Right forelimb (tissue), 1 donor: ENCODE data around the gene RALGAPA1.
"Not testable (repeated sequence)": the region's sequence is repeated elsewhere in the genome, so short reads cannot be mapped to it uniquely, and the experiment has no call there.

Experiments used
- DNase-seq: peaks from one replicate; pipeline ENCODE4 v3.0.0-alpha.2; 2018

The RALGAPA1 gene

DNA sequence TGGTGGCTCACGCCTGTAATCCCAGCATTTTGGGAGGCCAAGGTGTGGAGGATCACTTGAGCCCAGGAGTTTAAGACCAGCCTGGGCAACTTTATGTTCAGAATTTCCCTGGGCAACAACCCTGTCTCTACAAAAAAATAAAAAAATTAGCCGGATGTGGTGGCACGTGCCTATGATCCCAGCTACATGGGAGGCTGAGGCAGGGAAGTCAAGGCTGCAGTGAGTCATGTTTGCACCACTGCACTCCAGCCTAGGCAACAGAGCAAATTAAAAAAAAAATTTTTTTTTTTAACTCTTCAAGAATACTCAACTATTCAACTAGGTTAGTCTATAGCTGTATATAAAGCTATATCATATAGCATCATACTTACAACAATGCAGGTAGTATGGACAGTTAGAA lies 113.0 kb downstream of the RALGAPA1 start:
- no peak for DNase-seq

DNA sequence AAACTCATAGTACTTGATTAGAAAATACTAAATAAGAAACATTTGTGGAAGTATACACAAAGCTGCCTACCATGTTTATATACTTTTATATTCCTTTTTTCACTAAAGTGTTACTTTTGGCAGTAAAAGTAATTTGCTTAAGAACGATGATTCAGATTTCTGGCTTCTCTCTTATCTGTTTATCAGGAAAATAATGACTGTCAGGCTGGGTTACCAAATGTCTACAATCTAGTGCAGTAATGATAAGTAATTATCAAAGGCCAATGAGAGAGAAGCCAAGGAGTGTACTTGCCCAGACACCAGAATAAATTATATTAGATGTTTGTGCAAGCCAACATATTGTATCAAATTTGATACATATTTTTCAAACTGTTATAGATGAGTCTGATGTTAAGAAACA lies 113.4 kb downstream of the RALGAPA1 start:
- no peak for DNase-seq

DNA sequence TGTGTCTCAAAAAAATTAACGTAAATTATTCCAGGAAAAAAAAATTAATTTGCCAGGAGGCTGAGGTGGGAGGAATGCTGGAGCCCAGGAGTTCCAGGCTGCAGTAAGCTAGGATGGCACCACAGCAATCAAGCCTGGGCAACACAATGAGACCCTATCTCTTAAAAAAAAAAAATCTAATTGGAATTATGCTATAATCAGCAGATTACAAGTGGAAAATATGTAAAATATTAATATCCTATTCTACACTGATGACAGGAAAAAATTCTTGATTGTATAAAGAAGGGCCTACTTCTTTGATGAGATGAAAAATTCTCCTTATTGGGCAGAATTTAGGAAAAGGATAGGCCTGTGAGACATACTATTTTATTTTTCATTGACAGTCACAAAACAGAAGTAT lies 114.0 kb downstream of the RALGAPA1 start:
- DNase-seq, result no peak

DNA sequence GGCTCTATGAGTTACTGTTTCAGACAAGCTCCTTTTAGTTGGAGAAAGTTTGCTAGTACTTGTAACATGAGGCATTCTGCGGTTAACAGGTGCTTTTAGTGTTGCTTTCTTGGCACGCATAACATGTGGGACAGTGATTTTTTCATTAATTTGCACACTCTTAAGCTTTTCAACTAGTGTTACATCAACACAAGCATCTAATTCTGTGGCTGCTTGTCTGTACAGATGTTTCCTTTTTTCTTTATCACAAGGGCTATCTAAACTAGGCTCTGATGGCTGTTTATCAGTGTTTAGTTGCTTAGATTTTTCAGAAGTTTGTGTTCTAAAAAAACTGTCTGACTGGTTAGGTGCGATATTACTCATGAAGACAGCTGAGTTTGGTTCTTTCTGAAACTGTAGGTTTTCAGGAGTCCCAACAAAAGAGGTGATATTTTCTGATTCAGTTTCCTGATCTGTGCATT lies 120.1 kb downstream of the RALGAPA1 start:
- DNase-seq, result no peak

DNA sequence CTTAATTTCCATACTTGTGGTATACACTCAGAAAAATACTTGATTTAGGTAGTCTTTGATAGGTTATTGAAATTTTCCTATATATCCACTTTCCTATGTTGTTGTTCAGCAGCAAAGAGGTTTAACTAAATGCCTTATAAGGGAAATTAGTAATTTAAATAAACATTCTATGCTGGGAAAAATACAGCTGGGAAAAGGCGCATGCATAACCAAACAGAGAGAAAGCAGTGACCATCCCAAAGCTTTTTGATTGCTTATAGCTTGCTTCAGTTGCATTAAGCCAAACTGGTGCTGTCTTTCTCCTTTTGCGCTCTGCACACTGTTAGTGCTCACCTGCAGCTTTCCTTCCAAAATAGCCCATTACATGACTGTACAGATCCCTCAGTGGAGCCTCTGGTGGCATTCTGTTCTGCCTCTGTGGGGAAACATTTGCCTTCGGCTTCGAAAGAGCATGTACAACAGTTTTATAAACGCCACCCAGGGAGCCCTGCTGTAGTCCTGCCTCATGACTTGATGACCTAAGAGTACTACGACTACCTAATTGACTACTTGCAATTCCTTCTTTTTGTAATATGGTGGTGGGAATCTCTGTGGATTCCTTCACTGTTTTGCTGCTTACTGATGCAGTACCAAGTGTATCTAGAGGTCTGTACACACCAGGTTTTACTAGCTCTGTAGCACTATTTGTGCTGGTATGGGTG lies 120.8 kb downstream of the RALGAPA1 start:
- no peak for DNase-seq

DNA sequence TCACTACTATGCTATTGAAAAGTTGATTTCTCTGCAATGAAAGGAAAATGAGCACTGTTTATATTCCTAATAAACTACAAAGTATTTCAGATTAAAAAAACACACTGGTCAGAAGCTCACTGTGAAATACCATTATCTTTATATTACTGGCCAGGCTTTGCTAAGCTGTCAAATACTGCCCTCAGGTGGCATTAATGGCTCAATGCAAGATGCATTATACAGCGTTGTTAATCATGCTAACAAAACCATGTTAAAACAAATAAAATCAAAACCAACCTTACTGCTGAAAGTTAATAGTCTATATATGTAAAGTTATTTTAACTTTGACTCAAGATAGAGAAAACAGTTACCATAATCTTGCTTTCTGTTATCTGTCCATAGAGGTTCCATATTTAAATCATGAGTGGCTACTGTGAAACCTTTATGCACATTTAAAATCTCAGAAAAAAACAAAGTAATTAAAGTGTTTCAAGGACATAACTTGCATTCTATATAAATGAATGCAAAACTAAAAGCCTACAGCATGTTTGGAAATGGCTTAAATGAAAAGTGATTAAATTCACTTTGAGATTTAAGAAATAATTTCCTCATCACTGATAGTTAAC lies 121.7 kb downstream of the RALGAPA1 start:
- no peak for DNase-seq

DNA sequence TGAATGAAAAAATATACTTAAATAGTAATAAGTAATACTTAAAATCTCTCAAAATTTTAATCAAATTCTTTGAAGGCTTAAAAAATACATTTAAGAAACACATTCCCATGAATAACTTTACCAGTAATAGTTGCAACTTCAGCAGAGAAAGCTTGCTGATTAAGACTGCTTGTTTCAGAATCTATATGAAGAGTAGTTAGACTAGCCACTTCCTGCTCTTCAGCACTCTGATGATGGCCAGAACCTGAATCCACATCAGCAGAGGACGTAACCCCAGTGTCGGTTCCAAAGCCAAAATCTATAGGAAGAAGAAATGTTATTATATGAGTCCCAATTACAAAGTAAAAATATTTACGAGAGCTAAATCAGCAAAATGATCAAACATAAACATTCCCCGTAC lies 125.4 kb downstream of the RALGAPA1 start:
- DNase-seq, result not testable (repeated sequence)

DNA sequence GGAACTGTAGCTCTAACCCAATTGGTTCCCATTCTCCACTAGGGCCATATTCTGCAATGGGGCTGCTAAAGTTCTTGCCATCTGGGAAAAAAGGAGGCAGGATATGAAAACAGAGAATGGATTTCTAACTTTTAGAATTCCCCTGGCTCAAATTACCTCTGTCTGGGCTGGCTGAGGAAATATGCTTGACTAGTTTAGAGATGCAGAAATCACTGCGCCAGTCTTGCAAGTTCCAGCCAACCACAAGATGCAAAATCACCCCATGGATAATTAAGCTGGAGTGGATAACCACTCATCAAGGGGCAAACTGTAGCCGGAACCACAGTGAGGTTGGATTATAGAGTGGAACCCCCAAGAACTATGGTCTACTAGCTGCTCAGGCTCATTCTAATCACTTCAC lies 126.3 kb downstream of the RALGAPA1 start:
- no peak for DNase-seq

DNA sequence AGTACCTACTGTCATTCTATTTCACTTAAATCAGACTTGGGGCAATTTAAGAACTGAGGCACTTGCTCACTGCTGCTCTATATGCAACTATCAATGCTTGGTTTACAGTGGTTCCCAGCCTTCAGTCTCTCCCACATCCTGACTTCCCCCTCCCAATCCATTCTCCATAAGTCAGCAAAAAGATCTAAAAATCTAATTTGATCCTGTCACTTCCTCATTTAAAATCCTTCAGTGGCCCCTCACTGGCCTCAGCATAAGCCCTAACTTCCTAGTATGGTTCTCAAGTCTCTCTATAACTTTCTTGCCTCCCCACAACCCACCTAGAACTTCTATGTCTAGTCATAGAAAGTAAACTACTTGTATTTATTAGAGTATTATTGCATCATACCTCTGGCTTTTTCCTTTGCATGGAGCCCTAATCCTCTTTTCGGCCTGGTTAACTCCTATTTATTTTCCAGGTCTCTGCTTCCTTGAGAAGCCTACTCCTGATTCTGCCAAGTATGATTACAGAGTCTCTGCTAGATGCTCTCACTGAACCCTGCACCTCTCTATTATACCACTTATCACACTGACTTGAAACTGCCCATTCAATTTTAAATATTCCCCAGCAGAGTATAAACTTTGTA lies 130.6 kb downstream of the RALGAPA1 start:
- DNase-seq, result no peak

DNA sequence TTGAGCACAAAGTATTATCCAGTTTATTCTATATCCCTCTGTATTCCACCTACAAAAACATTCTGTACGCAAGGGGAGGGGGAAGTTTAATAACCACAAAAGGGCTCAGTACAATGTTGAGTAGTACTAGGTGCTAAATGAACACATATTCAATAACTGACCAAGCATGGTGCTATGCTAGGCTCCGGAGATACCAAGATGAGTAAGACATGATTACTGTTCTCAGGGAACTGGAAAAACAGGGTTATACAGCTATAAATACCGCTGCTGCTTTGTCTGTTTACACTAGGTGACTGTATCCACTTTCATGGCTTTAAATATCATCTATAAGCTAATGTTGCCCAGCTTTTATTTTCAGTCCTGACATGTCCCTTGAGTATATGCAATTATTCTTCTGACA lies 139.3 kb downstream of the RALGAPA1 start:
- DNase-seq, result no peak

DNA sequence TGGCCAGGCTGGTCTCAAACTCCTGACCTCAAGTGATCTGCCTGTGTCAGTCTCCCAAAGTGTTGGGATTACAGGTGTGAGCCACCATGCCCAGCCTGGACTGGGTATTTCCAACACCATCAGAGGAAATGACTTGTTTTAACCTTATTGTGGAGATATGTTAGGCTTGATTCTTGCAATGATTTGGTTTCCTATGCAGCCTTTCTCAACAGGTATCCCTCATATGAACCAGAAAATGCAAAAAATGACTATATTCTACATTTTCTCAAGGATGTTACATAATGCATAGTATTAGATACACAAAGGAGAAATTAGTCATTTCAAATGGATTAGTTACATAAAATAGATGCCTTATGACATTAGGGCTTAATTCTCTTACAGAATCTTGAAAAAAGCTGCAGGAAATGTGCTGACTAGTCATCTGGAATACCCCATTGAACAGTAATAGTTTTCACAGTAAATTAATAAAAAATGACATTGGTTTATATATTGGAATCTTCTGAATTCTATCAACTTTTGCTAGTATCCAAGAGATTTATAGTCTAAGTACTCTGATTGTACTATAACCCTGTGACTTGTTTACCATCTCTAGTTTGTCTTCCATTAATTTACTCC lies 142.6 kb downstream of the RALGAPA1 start:
- DNase-seq, result no peak

DNA sequence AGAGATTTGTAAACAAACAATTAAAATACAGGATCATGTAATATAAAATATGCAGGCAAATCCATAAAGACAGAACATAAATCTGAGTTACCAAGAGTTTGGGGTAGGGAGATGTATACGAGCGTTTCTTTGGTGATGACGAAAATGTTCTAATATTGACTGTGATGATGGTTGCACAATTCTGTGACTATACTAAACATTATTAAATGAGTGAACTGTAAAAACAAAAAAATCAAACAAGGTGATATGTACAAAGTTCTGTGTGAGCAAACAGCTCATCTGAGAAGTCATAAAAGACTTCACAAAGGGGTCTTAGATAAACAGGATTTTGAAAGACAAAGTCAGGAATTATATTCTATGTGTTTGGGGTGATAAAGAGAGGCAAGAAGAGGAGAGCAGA lies 147.2 kb downstream of the RALGAPA1 start:
- DNase-seq, result no peak

DNA sequence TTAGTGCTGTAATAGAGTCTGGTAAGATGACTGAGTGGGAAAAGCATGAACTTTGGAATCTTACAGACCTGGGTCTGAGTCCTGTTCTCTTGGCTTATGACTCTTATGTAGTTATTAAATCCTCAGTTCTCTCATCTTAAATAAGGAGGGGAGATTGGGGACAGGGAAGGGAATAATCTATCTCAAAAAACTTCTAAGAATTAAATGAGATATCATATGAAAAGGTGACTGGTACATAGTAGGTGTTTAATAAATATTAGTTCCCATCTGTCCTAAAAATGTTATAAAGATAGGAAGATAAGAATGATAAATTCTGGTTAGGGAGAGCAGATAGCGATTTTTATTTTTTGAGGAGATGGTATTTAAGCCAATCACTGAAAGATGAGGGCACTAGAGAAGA lies 156.1 kb downstream of the RALGAPA1 start:
- no peak for DNase-seq

DNA sequence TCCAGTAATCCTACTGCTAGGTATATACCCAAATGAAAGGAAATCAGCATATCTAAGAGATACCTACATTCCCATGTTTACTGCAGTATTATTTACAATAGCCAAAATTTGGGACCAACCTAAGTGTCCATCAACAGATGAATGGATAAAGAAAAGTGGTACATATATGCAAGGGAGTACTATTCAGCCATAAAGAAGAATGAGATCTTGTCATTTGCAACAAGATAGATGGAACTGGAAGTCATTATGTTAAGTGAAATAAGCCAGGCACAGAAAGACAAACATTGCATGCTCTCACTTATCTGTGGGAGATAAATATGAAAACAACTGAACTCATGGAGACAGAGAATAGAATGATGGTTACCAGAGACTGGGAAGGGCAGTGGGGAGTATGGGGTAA lies 165.6 kb downstream of the RALGAPA1 start:
- no peak for DNase-seq

DNA sequence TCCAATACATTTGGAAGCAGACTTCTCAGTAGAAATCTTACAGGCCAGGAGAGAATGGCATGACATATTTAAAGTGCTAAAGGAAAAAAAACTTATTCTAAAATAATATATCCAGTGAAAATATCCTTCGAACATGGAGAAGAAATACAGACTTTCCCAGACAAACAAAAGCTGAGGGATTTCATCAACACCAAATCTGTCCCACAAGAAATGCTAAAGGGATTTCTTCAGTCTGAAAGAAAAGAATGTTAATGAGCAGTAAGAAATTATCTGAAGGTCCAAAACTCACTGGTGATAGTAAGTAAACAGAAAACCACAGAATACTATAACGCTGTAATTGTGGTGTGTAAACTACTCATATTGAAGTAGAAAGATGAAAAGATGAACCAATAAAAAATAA lies 171.2 kb downstream of the RALGAPA1 start:
- no peak for DNase-seq

DNA sequence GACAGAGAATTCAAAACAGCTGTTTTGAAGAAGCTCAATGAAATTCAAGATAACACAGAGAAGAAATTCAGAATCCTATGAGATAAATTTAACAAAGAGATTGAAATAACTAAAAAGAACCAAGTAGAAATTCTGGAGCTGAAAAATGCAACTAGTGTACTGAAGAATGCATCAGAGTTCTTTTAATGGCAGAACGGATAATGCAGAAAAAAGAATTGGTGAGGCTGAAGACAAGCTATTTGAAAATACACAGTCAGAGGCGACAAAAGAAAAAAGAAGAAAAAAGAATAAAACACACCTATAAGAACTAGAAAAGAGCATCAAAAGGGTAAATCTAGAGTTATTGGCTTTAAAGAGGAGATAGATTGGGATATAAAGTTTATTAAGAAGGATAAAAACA lies 171.8 kb downstream of the RALGAPA1 start:
- no peak for DNase-seq

DNA sequence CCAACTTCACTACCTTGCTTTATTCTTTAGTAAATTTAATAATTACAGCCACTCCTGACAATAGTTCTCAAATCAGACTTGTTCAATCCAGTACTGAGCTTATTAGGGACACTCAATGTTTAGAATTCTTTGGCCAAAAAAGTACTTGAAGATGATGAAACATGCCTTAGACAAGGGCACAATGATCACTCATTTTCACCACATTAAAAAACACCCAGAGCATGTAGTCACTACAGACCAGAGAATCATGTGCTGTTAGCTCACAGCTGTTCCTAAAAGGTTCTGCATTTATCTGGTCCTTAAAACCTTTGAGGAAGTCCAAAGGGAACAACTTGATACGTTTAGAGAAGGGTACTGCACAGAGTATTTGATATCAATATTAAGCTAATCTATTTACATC lies 176.4 kb downstream of the RALGAPA1 start:
- no peak for DNase-seq

DNA sequence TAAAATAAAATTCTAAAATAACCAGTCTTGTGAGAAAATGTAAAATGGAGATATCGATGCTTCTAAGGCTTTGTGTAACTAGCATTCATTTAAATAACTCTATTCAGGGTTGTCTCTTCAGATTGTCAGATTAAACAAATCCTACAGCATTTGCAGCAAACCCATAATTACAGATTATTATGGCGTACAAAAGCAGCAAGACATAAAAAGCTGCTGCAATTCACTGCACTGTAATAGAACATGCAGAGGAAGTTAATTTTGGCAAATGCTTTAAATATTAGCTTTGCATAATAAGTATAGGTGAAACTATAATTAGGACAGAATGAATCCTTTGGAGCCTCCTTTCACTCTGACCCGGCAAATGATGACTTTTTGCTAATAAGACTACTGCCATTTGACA lies 176.8 kb downstream of the RALGAPA1 start:
- no peak for DNase-seq

DNA sequence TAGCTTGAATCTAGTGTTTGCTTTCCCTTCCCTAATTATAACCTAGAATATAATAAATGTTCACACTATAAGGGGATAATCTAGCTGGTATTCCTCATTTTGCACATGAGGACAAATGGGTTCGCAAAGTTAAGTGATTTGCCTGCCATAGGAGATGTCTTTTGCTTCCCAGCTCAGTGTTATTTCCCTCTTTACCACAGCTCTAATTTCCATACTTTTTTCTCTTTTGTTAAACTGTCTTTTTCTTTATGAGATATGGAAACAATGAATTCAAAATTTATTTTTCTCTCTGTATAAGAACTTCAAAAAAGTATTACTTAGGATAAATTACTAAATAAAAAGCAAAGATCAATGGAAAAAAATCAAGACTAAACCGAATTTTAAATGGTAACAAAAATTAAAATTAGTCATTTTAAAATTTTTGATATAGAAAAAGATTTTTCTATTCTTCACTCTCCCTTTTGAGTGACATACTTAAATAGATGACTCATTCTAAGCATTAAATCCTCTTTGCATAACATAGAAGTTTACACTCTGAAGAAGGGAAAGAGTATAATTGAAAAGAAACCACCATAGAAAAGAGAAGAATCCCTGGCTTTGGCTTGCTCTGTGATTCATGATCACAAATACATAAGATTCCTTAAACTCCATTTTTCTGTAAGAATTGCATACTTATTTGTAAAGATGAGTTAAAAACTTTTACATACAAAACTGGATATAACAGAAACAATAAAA lies 177.9 kb downstream of the RALGAPA1 start:
- DNase-seq, result no peak

DNA sequence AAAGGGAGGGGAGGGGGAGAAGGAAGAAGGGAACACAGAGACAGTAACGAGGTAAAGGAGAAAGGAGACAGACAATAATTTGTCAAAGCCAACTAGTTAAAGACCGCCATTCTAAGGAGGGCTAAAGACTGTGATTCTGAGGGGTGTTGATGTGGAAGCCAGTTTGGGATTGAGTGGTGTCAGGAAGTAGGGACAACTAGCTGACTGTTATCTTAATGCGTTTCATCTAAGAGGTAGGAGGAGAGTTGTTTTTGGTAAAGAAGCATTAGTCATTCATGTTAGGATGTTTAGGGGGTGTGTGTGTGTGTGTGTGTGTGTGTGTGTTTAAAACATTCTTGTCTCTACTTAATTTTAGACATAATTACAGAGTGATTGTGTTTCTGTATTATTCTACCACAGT lies 180.1 kb downstream of the RALGAPA1 start:
- DNase-seq, result no peak

DNA sequence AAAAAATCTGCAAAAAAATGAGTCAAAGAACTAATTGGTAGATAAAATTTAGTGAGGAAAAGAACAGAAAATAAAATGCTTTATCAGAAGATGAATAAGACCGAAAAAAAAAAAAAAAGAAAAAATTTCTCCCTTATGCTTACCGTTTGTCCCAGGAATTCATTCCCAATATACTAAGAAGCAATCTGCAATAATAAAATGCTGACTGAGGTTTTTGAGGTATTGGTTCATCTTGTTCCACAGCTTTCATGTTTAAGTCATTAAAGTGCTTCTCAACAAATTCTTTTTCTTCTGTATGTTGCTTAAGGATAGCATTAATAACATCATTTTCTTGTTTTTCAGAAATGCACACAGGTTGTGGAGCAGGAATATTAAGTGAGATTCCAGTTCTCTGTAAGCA lies 182.1 kb downstream of the RALGAPA1 start:
- DNase-seq, result not testable (repeated sequence)

DNA sequence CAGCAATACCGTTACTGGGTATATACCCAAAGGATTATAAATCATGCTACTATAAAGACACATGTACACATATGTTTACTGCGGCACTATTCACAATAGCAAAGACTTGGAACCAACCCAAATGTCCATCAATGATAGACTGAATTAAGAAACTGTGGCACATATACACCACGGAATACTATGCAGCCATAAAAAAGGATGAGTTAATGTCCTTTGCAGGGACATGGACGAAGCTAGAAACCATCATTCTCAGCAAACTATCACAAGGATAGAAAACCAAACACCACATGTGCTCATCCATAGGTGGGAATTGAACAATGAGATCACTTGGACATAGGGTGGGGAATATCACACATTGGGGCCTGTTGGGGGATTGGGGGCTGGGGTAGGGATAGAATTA lies 187.1 kb downstream of the RALGAPA1 start:
- DNase-seq, result not testable (repeated sequence)

DNA sequence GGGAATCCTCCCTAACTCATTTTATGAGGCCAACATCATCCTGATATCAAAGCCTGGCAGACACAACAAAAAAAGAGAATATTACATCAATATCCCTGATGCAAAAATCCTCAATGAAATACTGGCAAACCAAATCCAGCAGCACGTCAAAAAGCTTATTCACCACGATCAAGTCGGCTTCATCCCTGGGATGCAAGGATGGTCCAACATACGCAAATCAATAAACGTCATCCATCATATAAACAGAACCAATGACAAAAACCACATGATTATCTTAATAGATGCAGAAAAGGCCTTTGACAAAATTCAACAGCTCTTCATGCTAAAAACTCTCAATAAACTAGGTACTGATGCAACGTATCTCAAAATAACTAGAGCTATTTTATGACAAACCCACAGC lies 189.1 kb downstream of the RALGAPA1 start:
- not testable (repeated sequence) for DNase-seq
